ENCODE measurements around the gene GULP1.
A peak's percentile ranks its signal among the peaks of the same experiment; 100 is the strongest.

GULP1 gene

DNA sequence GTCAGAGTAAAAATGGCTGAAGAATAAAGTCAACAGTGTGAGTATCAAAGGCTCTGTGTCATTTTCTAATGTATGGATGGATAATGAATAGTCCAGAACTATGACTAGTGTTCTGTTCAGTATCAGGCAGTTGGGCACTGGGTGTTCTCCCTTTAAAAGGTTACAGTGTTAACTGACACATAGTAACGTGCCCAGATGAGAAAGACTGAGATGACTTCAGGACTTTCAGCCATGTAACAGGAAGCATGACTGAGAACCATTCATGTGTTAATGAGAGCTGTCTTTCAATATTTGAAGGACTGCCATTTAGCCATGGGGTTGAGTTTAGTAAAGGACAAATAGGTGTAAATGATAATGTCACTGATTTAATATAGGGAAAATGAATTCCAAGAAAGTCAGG lies 187.1 kb downstream of the GULP1 start:
- TF ChIP-seq, protein P1, sequence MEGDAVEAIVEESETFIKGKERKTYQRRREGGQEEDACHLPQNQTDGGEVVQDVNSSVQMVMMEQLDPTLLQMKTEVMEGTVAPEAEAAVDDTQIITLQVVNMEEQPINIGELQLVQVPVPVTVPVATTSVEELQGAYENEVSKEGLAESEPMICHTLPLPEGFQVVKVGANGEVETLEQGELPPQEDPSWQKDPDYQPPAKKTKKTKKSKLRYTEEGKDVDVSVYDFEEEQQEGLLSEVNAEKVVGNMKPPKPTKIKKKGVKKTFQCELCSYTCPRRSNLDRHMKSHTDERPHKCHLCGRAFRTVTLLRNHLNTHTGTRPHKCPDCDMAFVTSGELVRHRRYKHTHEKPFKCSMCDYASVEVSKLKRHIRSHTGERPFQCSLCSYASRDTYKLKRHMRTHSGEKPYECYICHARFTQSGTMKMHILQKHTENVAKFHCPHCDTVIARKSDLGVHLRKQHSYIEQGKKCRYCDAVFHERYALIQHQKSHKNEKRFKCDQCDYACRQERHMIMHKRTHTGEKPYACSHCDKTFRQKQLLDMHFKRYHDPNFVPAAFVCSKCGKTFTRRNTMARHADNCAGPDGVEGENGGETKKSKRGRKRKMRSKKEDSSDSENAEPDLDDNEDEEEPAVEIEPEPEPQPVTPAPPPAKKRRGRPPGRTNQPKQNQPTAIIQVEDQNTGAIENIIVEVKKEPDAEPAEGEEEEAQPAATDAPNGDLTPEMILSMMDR (conservative IDR thresholded peaks at IDR 0.05; ENCODE audit: low read depth, low read length) = no peak
- H3K4me3 ChIP-seq (ENCODE audit: low read length) = no peak overlapping the region
- no peak for DNase-seq (ENCODE audit: low read depth)

DNA sequence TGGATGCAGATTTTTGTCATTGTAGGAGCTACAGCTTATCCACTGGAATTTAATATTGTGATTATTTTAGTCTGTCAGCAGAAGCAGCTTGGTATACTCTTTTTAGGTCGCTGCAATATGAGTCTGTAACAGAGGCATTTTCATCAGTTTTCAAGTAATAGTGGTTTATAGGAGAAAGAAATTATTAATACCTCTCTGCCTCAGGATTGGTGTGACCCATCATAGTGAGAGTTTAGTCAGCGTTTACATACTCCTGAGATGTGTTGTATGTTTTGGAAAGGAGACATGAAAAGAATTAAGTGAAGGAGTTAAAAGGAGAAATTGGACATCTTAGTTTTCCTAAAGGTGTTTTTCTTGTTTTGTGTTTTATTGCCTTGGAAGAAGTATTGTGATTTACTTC lies 189.8 kb downstream of the GULP1 start:
- H3K4me3 ChIP-seq (ENCODE audit: low read length) = no peak overlapping the region
- no peak for DNase-seq (ENCODE audit: low read depth)
- TF ChIP-seq, protein P1 (conservative IDR thresholded peaks at IDR 0.05; ENCODE audit: low read depth, low read length) = no peak

DNA sequence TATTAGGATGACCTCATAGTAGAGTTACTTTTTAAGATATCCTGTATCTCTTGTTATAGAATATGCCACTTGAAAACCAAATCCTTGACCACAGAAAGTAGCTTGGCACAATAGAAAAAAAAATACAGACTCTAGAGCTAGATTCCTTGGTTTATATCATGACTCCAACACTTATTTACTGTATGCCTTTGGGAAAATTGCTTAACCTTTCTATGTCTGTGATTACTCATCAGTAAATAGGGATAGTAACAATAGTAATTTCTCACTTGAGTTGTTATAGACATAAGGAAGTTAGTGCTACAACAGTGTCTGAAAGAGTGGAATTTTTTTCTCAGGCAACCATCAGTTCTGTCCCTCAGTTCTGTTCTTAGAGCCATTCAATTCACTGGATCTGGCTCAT lies 193.8 kb downstream of the GULP1 start:
- TF ChIP-seq, protein P1 (conservative IDR thresholded peaks at IDR 0.05; ENCODE audit: low read depth, low read length) = no peak
- no peak for DNase-seq (ENCODE audit: low read depth)
- no peak overlapping the region for H3K4me3 ChIP-seq (ENCODE audit: low read length)

DNA sequence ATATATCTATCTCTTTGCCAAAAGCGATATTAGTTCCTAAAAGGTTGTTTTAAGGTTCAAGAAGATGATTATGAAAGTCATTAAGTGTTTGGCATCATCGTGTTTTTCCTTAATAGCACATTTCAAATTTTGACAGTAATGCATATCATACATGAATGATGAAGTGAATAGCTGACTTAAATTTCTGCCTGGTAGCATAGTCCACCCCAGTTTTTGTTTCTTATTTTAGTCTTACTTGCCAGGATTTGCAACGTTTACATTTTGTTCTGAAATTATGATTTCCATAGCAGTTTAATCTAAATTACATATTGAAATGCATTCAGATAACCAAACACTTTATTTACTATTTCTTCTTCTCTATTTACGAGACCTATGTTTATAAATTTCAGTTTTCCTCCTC lies 201.1 kb downstream of the GULP1 start:
- TF ChIP-seq, protein P1 (conservative IDR thresholded peaks at IDR 0.05; ENCODE audit: low read depth, low read length) = no peak
- DNase-seq (ENCODE audit: low read depth) = no peak

DNA sequence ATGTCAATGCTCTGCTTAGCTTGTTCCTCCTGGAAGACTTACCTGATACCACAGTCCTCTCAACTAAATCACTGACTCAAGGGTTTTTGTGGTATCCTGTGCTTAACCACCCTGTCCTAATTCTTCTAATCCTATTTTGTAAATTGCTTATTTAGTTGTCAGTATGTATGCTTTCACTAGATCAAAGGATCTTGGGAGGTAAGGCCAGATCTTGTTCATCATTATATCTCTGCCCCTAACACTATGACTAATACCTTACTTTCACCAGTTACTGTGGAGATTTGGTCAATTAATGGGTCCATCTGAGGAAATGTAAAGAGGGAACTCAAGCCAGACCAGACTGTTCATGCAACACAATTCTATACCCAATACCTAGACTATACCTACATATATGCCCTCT lies 203.2 kb downstream of the GULP1 start:
- TF ChIP-seq, protein P1 (conservative IDR thresholded peaks at IDR 0.05; ENCODE audit: low read depth, low read length) = no peak
- no peak for DNase-seq (ENCODE audit: low read depth)
- no peak overlapping the region for H3K4me3 ChIP-seq (ENCODE audit: low read length)

More for the DNA sequence above, 201.1 kb downstream of the GULP1 start:
- H3K4me3 ChIP-seq (ENCODE audit: low read length) = no peak overlapping the region

DNA sequence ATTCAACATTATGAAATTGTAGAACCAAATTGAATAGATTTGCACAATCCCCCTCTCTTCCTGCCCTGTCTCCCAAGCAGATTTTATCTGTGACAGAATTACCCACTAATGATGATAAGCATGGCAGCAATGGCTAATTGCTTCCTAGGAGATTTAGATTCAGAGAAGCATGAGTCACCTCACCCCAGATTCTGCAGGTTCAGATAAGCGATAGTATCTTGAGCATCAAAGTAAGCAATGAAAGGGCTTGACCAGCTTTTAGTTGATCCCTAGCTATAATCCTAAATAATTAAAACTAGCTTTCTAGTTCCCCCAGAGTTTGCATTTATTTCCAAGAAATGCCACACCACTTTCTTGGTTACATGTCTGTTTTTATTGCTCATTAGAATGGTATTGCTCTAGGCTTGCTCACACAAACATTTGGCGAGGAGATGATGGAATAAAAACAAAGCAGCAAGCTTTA lies 204.3 kb downstream of the GULP1 start:
- TF ChIP-seq, protein P1 (conservative IDR thresholded peaks at IDR 0.05; ENCODE audit: low read depth, low read length) = no peak

DNA sequence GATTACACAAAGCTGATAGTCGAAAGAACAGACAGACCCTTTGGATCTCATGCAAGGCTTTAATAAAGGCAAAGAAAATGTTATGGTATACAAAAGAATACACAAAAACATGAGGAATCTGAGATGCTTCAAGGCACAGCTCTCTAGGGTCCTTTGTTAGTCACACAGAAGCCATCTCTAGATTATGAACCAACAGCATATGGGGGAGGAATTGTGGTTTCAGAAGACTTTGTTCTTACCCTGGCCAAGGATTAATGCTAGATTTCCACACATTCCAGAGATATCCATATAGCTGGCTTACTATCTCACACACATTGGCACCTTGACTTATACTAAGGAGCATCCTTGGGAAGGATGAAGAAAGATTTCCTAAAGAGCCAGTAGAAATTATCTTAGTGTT lies 206.1 kb downstream of the GULP1 start:
- TF ChIP-seq, protein P1 (conservative IDR thresholded peaks at IDR 0.05; ENCODE audit: low read depth, low read length) = no peak
- H3K4me3 ChIP-seq (ENCODE audit: low read length) = no peak overlapping the region
- no peak for DNase-seq (ENCODE audit: low read depth)

More for the DNA sequence above, 204.3 kb downstream of the GULP1 start:
- peak; percentile 97 for DNase-seq (ENCODE audit: low read depth)
- H3K4me3 ChIP-seq (ENCODE audit: low read length) = no peak overlapping the region
